ENCODE data around the gene NEURL1. TPM values are rescaled to one million over a fixed set of nuclear protein-coding genes. Genes with fewer than 3 reads are reported as not detected.

Gene NEURL1
- total and polyA plus RNA-seq, 9 donors = 0.28 to 5.6 (median 3.1) TPM

- no peaks in the 10 kb centered on the region for H3K36me3 ChIP-seq
- no peaks in the 10 kb centered on the region for H3K9me3 ChIP-seq
- DNase-seq = no peak
- TF ChIP-seq CTCF (IDR thresholded peaks at IDR 0.05) (no peak), POLR2A (IDR thresholded peaks at IDR 0.05) (no peak), EP300 (IDR thresholded peaks at IDR 0.05) (no peak)
- WGBS, 3 donors = 49 to 70% (median 66%) methylated on average over 14 to 15 of the region's 15 CpGs
- H3K4me1 ChIP-seq (ENCODE audit: insufficient read depth) = peaks cover 2% of the 10 kb centered on the region
- intact Hi-C loops (cut with DNase I) = no loop called here
- H3K27ac ChIP-seq = no peak overlapping the region
- no peak overlapping the region for H3K4me3 ChIP-seq
- no peaks in the 10 kb centered on the region for H3K27me3 ChIP-seq
Observed at GRCh38 chr10:103578782-103579382, 85.4 kb downstream of the NEURL1 start.

GRCh38 chr10:103580011-103580410, 86.5 kb downstream of the NEURL1 start:
- intact Hi-C loops (cut with DNase I) = no loop called here
- no peaks in the 10 kb centered on the region for H3K9me3 ChIP-seq
- TF ChIP-seq EP300 (IDR thresholded peaks at IDR 0.05) (no peak), POLR2A (IDR thresholded peaks at IDR 0.05) (no peak), CTCF (IDR thresholded peaks at IDR 0.05) (no peak)
- H3K27ac ChIP-seq = no peak overlapping the region
- 75 to 80% (median 79%) methylated on average over 7 of the region's 7 CpGs for WGBS, 3 donors
- no peaks in the 10 kb centered on the region for H3K36me3 ChIP-seq
- DNase-seq = no peak
- H3K4me1 ChIP-seq (ENCODE audit: insufficient read depth) = peaks cover 5% of the 10 kb centered on the region
- H3K4me3 ChIP-seq = no peak overlapping the region
- H3K27me3 ChIP-seq = no peaks in the 10 kb centered on the region

GRCh38 chr10:103580430-103580829, 86.9 kb downstream of the NEURL1 start:
- no peaks in the 10 kb centered on the region for H3K36me3 ChIP-seq
- no peaks in the 10 kb centered on the region for H3K9me3 ChIP-seq
- H3K27me3 ChIP-seq = no peaks in the 10 kb centered on the region
- H3K4me3 ChIP-seq = no peak overlapping the region
- peaks cover 5% of the 10 kb centered on the region for H3K4me1 ChIP-seq (ENCODE audit: insufficient read depth)
- no peak for TF ChIP-seq POLR2A (IDR thresholded peaks at IDR 0.05)
- TF ChIP-seq CTCF (IDR thresholded peaks at IDR 0.05) = no peak
- no peak for TF ChIP-seq EP300 (IDR thresholded peaks at IDR 0.05)
- H3K27ac ChIP-seq = no peak overlapping the region
- WGBS, 3 donors = 33 to 43% (median 36%) methylated on average over 7 of the region's 7 CpGs
- intact Hi-C loops (cut with DNase I) = no loop called here
- DNase-seq = no peak

- Histone ChIP-seq H3K9me3 (no peaks in the 10 kb centered on the region), H3K27ac (no peak overlapping the region), H3K27me3 (no peaks in the 10 kb centered on the region), H3K4me1 (ENCODE audit: insufficient read depth) (peaks cover 3% of the 10 kb centered on the region), H3K4me3 (no peak overlapping the region), H3K36me3 (no peaks in the 10 kb centered on the region)
- no peak for TF ChIP-seq CTCF (IDR thresholded peaks at IDR 0.05)
- TF ChIP-seq POLR2A (IDR thresholded peaks at IDR 0.05) = no peak
- no peak for TF ChIP-seq EP300 (IDR thresholded peaks at IDR 0.05)
- DNase-seq = no peak
- intact Hi-C loops (cut with DNase I) = no loop called here
Observed at GRCh38 chr10:103581499-103581898, 88.0 kb downstream of the NEURL1 start.

All from ovary (tissue), 9 donors.